Uterus (tissue), 2 donors: ENCODE measurements around the gene CACNA1A.
"Not testable (repeated sequence)": the region's sequence is repeated elsewhere in the genome, so short reads cannot be mapped to it uniquely, and the experiment has no call there.

Experiments used
- CTCF ChIP-seq, 4 experiments: fragments of 200-600 bp in 2 of 4; fragments of 450-650 bp in 2 of 4; sonication (generic) in 2 of 4; IDR thresholded peaks; one replicate each; pipeline ENCODE4 v1.5.1; 2016 to 2019; ENCODE audit warnings: antibody characterized with exemption in 4 of 4, mild to moderate bottlenecking in 2 of 4, moderate library complexity in 1 of 4
- POLR2A ChIP-seq, 2 donors: fragments of 450-650 bp; IDR thresholded peaks; one replicate each; pipeline ENCODE4 v1.6.1; 2016; ENCODE audit warnings: antibody characterized with exemption in 2 of 2, mild to moderate bottlenecking in 1 of 2, moderate library complexity in 1 of 2

GRCh38 chr19:13425875-13426274 lies 80.4 kb downstream of the CACNA1A start:
- not testable (repeated sequence) for TF ChIP-seq POLR2A, CTCF (IDR thresholded peaks at IDR 0.05)
